Heart left ventricle (tissue), 13 donors: ENCODE results near the gene KCNJ16.

ENCODE experiments used
- POLR2A ChIP-seq, 2 donors: fragments of 450-650 bp; IDR thresholded peaks; one replicate each; pipeline ENCODE4 v1.6.1; 2017; ENCODE audit warnings: antibody characterized with exemption in 2 of 2, mild to moderate bottlenecking in 2 of 2, moderate library complexity in 2 of 2
- TF ChIP-seq, protein P1 (sequence below), 12 donors: fragments of 200-600 bp; sonication (generic) in 4 of 12; IDR thresholded peaks; one replicate each; pipeline versions ENCODE4 v1.5.0 to v1.8.0; 2018 to 2022; ENCODE audit warnings: antibody characterized with exemption in 12 of 12, mild to moderate bottlenecking in 5 of 12
- donor health status: ischemic (EF 13 %, LVEDD 7.1; RV severe dilation, severe dysfunction).
- donor health status: DM: no; HTN: yes; CAD: no.
- donor health status: DM: no; HTN: no; CAD: no.
- donor health status: ischemic (EF 25% LVEDD 6.9; RV normal size, moderate dysfunction).
- donor health status: ischemic (EF 25% LVEDD 5.7; RV mildly dilated, moderate dysfunction).
- donor health status: ischemic (EF 35%, LVEDD 5.7; RV mildly dilated, moderate dysfunction).
- donor health status: nonischemic (EF 11% LVEDD 7.7; RV severe dilation, severe dysfunction).
- donor health status: DM: yes; HTN: yes; CAD: no.
- donor health status: PGD.
- donor health status: ischemic (EF 29% LVEDD 5.4; RV normal size, mild dysfunction).
- donor health status: nonischemic (EF 23%, LVEDD 6.1; RV moderate dilation, normal function).

DNA sequence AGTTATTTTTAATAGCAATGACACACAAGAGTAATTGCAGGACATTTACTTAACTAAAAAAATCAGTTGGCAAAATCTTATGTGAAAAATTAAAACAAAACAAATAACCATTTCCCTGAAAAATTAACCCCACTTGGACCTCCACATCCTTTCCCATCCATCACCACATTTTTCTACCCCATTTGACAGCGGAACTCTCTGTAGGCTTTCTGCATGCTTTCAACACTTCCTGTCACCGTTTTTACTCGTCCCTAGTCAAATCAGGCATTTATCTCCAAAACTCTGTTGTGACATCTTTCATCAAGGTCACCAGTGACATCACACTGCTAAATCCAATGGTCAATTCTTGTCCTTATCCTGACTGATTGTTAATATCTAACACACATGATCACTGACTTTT, 27.5 kb downstream of the KCNJ16 start:
- TF ChIP-seq, protein P1, sequence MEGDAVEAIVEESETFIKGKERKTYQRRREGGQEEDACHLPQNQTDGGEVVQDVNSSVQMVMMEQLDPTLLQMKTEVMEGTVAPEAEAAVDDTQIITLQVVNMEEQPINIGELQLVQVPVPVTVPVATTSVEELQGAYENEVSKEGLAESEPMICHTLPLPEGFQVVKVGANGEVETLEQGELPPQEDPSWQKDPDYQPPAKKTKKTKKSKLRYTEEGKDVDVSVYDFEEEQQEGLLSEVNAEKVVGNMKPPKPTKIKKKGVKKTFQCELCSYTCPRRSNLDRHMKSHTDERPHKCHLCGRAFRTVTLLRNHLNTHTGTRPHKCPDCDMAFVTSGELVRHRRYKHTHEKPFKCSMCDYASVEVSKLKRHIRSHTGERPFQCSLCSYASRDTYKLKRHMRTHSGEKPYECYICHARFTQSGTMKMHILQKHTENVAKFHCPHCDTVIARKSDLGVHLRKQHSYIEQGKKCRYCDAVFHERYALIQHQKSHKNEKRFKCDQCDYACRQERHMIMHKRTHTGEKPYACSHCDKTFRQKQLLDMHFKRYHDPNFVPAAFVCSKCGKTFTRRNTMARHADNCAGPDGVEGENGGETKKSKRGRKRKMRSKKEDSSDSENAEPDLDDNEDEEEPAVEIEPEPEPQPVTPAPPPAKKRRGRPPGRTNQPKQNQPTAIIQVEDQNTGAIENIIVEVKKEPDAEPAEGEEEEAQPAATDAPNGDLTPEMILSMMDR (IDR thresholded peaks at IDR 0.05) = no peak
- no peak for TF ChIP-seq POLR2A (IDR thresholded peaks at IDR 0.05)
